ENCODE measurements around the gene SLC35A4.

The SLC35A4 gene

GRCh38 chr5:140564196-140565023 lies at the start of gene SLC35A4, which contains the start of gene APBB3:
Gene SLC35A4 (plus strand): TSS chr5:140564828. CDS start chr5:140567170, 2,342 bp downstream.
Gene APBB3 (minus strand): TSS chr5:140564598. CDS start chr5:140564245, 353 bp downstream.
- DNase-seq: peak; percentile 98

- DNase-seq: no peak
Observed at GRCh38 chr5:140524003-140524402, 40.6 kb upstream of the SLC35A4 start.

- no peak for DNase-seq
Observed at GRCh38 chr5:140540227-140540626, 24.4 kb upstream of the SLC35A4 start.

GRCh38 chr5:140542972-140543371 lies 21.7 kb upstream of the SLC35A4 start:
- DNase-seq: no peak

- DNase-seq: no peak
Observed at GRCh38 chr5:140544986-140545385, 19.6 kb upstream of the SLC35A4 start.

GRCh38 chr5:140545606-140546005 lies 19.0 kb upstream of the SLC35A4 start:
- no peak for DNase-seq

- no peak for DNase-seq
Observed at GRCh38 chr5:140546851-140547507, 17.6 kb upstream of the SLC35A4 start.

GRCh38 chr5:140547508-140548299 lies 16.9 kb upstream of the SLC35A4 start, which contains the start of gene EIF4EBP3:
Gene EIF4EBP3 (plus strand): TSS chr5:140547662. CDS start chr5:140547738, 76 bp downstream.
- peak; percentile 85 for DNase-seq

- no peak for DNase-seq
Observed at GRCh38 chr5:140548300-140548688, 16.3 kb upstream of the SLC35A4 start.

GRCh38 chr5:140548791-140549190 lies 15.8 kb upstream of the SLC35A4 start:
- DNase-seq: no peak

GRCh38 chr5:140549237-140550144 lies 15.1 kb upstream of the SLC35A4 start:
- DNase-seq: no peak

GRCh38 chr5:140550147-140551079 lies 14.2 kb upstream of the SLC35A4 start:
- DNase-seq: no peak

GRCh38 chr5:140551872-140552271 lies 12.8 kb upstream of the SLC35A4 start:
- no peak for DNase-seq

- no peak for DNase-seq
Observed at GRCh38 chr5:140553657-140554056, 11.0 kb upstream of the SLC35A4 start.

- DNase-seq: no peak
Observed at GRCh38 chr5:140554454-140554853, 10.2 kb upstream of the SLC35A4 start.

GRCh38 chr5:140555747-140556312 lies 8.8 kb upstream of the SLC35A4 start:
- DNase-seq: no peak

- no peak for DNase-seq
Observed at GRCh38 chr5:140556438-140556837, 8.2 kb upstream of the SLC35A4 start.

GRCh38 chr5:140557136-140557805 lies 7.4 kb upstream of the SLC35A4 start, which contains the start of gene SRA1:
Gene SRA1 (minus strand): TSS chr5:140557473. CDS start chr5:140557452, 21 bp downstream.
- peak; percentile 89 for DNase-seq

- no peak for DNase-seq
Observed at GRCh38 chr5:140557965-140558364, 6.7 kb upstream of the SLC35A4 start.

GRCh38 chr5:140558542-140558941 lies 6.1 kb upstream of the SLC35A4 start:
- DNase-seq: no peak
